Stimulated activated CD8-positive, alpha-beta memory T cell treated with anti-CD3 and anti-CD28 coated beads, Interleukin-12 subunit alpha, Interleukin-12 subunit beta, amount 100 ng/mL, for 24 hours (primary cell): Measurements from ENCODE around the gene IRF8.

Experiments used
- DNase-seq: peaks from one replicate; pipeline ENCODE4 v3.0.0-alpha.2; 2020; ENCODE audit errors: extremely low read depth

IRF8 gene

DNA sequence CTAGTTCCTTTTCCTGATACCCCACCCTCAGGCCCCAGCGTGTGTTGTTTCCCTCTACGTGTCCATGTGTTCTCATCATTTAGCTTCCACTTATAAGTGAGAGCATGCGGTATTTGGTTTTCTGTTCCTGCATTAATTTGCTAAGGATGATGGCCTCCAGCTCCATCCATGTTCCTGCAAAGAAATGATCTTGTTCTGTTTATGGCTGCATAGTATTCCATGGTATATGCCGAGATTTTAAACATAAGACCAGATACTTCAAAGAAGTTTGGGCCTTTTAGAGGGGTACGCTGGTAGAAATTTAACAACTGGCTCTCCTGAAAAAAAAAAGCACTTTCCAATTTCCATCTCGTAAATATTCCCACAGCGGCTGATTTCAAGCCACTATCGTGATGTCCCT lies 59.8 kb downstream of the IRF8 start:
- no peak for DNase-seq

DNA sequence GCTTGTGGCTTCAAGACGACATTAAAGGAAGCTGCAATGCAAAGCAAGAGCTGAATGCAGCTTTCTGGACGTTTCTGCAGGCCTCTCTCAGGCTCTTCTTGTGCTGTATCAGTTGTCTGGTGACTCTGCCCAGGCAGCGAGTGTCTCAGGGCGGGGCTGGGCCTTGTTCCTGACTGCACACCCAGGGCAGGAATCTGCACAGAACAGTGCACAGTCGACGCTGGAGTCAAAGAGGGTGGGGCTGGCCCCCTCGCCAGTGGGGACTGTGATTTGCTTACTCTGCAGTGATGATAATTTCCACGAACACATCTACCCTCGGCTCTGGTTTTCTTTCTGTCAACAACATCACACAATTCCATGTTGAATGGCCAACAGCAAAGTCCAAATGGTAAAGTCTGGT lies 60.7 kb downstream of the IRF8 start:
- DNase-seq: no peak

GRCh38 chr16:85960486-85961046 lies 61.6 kb downstream of the IRF8 start:
- no peak for DNase-seq

DNA sequence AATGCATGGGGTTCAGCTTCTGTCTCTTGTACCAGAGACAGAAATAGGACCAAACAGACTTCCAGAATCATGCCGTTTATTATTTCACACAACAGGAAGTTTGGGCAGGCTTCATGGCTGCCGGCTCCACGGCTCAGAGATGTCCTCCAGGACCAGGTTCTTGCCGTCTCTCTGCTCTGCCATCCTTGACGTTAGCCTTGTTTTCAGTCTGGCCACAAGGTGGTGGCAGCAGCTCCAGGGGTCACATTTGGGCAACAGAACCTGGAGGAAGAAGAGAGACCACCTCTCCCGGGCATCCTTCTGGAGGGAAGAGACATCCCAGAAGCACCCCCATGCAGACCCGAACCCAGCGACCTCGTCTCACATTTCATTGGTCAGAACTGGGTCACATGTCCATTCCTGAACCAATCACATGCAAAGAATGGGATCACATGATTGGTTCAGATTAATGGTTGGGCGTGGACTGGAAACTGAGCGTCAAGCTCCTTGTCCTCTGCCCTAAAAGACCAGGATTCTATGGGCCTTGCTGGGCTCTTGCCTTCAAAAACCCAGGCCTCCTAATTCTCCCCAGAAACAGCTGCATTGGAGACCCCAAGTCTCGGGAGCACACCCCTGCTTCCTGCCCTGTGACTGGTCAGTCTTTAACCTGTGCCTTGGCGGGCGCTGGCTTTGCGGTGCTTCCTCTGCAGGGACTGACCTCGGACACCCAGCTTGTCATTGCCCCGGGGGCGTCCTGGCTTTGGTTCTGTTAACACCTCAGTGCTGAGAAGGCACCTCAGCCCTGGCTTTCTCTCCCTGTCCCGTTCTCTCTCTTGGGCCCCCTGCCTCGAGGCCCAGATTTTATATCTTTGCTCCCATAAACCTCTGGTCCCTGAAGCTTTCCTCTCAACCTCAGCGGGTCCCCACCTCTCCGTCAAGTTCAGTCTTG lies 63.3 kb downstream of the IRF8 start:
- no peak for DNase-seq

DNA sequence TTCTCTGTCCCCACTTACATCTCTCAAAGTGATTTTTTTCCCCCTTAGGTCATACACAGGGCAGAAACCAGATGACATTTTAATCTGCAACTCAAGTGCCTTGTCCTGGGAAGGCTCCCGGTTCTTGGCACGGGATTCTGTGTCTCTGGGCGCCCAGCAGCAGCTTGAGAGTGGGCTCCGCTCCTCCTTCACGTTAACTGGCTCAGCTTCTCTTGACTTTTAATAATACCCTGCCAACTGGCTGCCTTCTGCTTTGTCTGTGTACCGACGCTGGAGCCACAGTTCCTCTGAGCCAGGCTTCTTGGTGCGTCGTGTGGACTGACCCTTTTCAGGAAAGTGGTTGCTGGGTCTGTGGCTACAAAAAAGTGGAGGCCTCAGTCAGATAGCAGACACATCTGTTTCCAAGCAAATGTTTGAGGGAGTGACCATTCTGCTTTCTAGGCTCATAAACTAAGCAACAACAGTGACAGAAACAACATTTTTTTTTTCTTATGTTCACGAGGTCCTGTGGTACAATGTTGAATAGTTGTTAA lies 64.9 kb downstream of the IRF8 start:
- no peak for DNase-seq

DNA sequence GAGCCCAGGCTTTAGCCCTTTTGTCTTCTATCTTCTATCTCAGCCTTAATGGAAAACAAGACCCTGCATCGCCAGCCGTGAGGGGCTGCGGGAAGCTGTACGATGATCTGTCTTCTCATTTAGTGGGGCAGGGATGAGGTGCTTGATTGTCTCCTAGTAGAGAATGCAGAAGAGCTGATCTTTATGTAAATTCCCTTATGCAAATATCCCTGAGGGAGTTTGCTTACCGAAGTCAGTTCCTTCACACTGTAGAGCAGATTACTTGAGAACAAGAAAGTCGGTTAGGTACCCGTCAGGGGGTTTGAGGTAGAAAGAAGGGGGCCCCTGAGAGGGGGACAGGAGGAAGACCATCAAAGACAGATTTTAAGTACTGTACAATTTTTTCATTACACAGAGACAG lies 66.2 kb downstream of the IRF8 start:
- no peak for DNase-seq

GRCh38 chr16:85967111-85967510 lies 68.1 kb downstream of the IRF8 start:
- no peak for DNase-seq

- DNase-seq: no peak
Observed at GRCh38 chr16:85968041-85968920, 69.3 kb downstream of the IRF8 start.

- no peak for DNase-seq
Observed at GRCh38 chr16:85969159-85969558, 70.2 kb downstream of the IRF8 start.

GRCh38 chr16:85969591-85969990 lies 70.6 kb downstream of the IRF8 start:
- DNase-seq: no peak

DNA sequence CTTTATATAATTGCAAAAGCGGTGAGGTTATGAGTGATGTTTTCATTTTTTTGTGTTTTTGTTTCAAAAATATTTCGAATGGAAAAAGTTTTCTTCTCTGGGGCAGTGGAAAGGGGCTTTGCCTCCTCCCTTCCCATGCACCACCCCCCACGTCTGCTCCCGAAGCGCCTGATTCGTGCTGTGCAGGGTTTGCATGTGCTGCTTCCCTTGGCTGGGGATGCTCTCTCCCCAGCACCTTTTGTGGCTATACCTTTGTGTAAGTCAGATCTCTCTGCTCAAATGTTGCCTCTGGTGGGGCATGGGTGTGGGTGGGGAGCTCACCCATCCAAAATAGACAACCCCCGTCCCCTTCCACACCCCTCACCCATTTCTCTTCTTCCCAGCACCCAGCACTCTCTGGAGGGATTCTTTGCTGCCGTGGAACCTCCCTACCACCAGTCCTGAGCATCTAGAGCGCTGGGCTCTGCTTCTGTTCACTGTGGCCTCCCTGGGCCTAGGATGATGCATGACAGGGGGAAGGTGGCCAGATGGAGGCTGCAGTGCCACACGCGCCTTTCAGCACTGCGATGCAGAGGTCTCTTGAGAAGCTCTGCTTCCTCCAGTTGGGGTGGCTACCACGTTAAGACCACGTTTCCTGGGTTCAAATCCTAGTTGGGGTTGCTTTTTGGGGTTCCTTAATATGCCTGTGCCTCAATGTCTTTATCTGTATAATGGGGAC lies 71.2 kb downstream of the IRF8 start:
- no peak for DNase-seq

- DNase-seq: no peak
Observed at GRCh38 chr16:85970738-85971137, 71.8 kb downstream of the IRF8 start.
